Stimulated activated CD8-positive, alpha-beta memory T cell treated with anti-CD3 and anti-CD28 coated beads, Interleukin-4, amount 100 ng/mL, for 4 hours (primary cell): ENCODE results near the gene SDHAF1.
A peak's percentile ranks its signal among the peaks of the same experiment; 100 is the strongest.
"Not testable (repeated sequence)": the region's sequence is repeated elsewhere in the genome, so short reads cannot be mapped to it uniquely, and the experiment has no call there.

Source experiments
- DNase-seq, 2 donors: peaks; one replicate each; pipeline ENCODE4 v3.0.0-alpha.2; 2020; ENCODE audit warnings: low read depth in 2 of 2, low spot score in 1 of 2

The SDHAF1 gene, protein sequence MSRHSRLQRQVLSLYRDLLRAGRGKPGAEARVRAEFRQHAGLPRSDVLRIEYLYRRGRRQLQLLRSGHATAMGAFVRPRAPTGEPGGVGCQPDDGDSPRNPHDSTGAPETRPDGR

DNA sequence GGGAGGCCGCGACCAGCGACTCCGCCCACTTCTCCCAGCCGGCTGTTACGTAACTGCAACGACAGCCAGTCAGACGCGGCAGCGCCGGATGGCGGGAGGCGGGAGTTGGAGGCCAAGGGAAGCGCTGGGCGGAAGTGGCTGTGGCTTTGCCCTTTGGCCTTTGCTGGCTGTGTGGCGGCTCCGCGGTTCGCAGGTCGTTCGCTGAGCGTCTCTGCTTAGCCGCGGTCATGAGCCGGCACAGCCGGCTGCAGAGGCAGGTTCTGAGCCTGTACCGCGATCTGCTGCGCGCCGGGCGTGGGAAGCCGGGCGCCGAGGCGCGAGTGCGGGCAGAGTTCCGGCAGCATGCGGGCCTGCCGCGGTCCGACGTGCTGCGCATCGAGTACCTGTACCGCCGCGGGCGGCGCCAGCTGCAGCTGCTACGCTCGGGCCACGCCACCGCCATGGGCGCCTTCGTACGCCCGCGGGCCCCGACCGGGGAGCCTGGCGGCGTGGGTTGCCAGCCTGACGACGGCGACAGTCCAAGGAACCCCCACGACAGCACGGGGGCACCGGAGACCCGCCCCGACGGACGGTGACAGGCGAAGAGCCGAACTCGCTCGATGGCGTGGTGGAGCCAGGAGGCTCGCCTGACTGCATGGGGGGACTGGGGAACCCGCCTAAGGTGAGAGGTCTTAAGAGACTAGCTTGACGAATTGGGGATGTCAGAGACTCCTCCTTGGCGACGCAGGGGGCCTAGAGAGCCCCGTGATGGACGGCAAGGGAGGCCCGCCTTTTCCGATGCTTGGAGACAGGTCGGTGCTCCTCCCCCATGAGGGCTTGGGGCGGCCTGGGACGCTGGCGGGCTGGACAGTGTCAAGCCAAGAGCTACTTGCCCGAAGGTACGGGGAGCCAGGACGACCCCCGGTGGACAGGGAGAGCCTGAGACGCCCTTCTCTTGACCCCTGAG is at the start of gene SDHAF1:
Gene SDHAF1, plus strand, starts transcription at position 141 of the 946 bp plus-strand sequence. Its CDS starts 87 bp downstream, at position 228.
- peak; percentile 82 to 91 for DNase-seq

DNA sequence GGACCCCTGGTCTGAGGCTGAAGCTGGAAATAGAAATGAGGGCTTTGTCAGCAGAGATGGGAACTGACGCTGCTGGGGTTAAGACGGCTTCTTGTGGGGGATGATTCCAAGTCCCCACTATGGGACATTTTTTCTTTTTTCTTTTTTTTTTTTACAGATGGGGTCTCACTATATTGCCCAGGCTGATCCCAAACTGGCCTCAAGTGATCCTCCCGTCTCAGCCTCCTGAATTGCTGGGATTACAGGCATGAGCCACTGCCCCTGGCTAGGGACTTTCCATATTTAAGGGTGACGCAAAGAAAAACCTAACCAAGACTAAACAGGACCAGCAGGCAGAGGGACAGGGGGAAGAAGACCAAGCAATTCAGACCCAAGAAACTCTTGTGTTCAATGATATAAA is 48.8 kb upstream of the SDHAF1 start:
- DNase-seq, result no peak

DNA sequence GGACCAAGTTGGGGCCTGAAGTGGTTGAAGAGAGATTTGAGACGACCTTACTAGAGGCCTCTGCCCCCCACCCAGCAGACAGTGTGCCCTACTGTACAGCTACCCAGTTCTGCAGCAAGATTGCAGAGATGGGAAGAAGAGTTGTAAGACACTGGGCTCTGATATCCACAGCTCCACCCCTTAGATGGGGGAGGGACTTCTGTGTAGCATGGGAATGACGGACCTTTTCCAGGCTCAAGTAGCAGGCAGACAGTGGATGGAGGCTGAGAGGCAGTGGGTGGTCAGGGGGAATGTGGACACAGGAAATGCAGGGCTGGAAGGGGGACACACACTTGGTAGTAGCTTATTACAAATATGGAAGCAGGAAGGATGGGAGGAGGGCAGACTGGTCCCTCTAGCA is 45.9 kb upstream of the SDHAF1 start:
- DNase-seq, result no peak

DNA sequence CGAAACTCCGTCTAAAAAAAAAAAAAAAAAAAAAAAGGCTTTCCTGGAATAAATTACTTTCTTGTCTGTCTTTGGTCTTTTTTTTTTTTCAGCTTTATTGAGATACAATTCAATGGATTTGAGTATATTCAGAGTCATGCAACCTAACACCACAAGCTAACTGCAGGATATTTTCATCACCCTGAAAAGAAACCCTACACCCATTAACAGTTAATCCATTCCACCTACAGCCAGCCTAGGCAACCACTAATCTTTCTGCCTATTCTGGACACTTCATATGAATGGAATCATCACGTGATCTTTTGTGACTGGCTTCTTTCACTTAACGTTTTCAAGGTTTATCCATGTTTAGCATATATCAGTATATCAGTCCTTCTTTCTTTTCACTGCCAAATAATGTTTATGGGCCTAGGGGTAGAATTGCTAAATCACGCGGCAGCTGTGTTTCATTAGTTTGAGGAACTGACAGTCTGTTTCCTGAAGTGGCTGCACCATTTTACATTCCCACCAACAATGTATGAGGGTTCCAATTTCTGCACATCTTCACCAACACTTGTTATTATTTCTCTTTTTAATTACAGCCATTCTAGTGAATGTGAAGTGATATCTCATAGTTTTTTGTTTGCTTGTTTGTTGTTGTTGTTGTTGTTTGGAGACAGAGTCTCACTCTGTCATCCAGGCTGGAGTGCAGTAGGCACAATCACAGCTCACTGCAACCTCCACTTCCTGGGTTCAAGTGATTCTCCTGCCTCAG is 38.9 kb upstream of the SDHAF1 start:
- no peak for DNase-seq

DNA sequence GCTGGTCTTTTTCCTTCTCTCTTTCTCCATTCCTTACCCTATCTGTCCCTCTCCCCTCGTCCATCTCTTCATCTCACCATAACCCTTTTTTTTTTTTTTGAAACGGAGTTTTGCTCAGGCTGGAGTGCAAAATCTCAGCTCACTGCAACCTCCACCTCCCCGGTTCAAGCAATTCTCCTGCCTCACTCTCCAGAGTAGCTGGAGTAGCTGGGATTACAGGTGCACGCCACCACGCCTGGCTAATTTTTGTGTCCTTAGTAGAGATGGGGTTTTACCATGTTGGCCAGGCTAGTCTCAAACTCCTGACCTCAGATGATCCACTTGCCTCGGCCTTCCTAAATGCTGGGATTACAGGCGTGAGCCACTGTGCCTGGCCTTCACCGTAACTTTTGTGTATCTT is 37.6 kb upstream of the SDHAF1 start:
- not testable (repeated sequence) for DNase-seq

DNA sequence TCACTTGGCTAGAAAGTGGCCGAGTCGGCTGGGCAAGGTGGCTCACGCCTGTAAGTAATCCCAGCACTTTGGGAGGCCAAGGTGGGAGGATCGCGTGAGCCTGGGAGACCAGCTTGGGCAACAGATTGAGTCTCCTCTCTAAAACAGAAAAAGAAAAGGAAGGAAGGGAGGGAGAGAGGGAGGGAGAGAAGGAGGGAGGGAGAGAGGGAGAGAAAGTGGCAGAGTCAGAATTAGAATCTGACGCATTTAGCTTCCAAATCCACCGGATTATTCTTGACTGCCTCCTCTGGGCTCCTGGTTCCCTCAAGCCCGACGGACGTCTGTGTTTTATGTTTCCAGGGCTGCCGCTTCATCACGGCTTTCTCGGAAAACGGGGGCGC is 36.3 kb upstream of the SDHAF1 start:
- no peak for DNase-seq

DNA sequence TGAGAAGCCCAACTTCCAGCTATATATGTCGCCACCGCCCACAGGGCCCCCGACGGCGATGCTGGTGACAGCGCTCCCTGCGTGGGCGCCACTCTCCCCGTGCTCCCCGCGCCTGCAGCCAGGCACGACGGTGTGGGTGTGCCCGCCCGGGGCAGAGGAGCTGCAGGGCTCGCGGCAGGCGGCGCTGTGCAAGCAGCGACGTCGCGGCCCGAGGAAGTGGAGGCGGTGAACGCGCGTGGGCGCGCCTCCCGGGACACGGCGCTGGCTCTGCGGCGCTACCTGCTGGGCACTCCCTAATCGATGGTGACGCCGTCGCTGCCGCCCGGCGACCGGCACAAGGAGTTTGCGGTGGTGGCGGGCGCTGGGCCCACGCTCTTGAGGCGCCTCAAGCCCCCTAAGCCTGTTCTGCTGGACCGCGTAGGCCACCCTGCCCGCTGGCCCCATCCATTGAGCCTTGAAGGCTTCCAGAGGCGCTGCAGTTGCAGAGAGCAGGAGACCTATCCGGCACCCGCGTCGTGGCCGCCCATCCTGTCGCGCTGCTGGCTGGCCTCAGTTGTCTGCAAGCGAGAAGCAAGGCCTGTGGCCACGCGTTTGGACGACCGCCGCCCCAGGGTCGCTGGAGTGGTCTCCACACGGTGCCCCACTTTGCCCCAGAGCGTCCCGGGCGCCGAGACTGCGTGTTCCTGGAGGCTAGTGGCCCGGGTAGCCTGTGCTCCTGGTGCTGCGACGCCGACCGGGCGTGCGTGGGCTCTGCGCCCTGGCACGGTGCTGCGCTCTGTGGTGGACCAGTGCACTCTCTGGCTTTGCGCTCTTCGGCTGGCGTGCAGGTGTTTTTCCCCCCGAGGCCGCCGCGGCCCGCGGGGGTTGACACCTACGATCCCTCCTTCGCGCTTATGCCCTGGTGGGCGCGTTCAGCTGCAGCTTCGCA is 35.7 kb upstream of the SDHAF1 start:
- peak; percentile 81 to 85 for DNase-seq

DNA sequence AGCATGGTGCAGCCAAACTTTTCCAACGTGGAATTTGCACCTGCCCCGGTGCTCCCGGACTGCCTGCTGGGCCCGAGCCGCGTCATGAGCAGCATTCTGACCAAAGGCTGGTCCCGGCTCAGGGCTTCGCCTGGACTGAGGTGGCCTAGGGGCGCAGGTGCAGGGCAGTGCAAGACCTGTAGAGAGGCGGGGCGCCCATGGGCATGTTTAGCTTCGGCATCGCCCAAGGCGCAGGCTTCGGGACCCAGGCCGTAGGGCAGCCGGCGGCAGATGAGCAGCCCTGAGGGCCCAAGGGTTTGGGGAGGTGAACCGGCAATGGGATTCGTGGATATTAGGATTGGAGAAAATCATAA is 35.0 kb upstream of the SDHAF1 start:
- no peak for DNase-seq

DNA sequence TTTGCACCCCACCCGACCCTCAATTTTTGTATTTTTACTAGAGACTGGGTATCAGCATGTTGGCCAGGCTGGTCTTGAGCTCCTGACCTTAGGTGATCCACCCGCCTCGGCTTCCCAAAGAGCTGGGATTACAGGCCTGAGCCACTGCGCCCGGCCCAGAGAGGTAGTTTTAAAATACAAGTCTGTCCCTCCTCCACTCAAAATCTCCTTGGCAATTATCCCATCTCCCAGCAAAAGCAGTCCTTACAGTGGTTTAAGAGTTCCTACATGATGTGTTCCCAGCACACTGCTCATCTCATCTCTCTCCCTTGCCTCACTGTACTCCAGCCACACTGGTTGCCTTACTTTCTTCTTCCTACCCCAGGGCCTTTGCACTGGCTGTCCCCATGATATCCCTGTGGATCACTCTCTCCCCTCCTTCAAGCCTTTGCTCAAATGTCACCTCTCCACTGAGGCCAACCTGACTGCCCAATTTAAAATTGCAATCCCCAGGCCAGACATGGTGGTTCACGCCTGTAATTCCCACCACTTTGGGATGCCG is 34.5 kb upstream of the SDHAF1 start:
- DNase-seq, result no peak

DNA sequence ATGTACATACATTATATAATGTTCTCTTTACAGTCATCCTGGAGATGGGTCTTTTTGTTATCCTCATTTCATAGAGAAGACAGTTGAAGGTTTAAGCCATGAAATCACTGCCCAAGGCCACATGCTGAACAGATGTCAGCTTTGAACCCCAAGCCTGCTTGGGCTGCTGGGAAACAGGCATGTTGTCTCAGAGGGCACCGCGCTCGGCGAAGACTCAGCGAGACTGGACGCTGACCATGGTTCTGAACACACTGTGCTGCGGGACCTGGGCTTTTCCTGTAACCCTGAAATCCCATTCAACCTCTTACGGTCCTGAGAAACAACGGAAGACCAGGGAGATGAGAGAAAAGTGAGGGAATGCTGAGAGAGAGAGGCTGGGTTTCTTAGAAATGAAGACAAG is 31.5 kb upstream of the SDHAF1 start:
- DNase-seq, result no peak

DNA sequence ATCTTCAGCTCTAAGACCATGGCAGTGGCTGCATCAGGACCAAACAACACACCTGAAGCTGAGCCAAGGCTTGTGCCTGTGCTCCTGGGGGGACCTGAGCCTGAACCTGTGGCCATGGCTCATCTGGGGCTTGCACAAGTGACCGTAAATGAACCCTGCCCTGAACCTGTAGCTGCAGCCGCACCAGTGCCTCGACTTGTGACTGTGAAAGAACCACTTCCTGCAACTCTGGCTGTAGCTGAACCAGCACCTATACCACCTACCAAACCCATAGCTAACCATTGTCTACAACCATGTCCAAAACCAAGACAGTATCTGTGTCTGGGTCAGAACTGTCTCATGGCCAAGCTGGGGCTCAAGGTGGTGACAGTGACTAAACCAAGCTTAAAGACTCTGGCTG is 28.2 kb upstream of the SDHAF1 start:
- DNase-seq, result no peak

DNA sequence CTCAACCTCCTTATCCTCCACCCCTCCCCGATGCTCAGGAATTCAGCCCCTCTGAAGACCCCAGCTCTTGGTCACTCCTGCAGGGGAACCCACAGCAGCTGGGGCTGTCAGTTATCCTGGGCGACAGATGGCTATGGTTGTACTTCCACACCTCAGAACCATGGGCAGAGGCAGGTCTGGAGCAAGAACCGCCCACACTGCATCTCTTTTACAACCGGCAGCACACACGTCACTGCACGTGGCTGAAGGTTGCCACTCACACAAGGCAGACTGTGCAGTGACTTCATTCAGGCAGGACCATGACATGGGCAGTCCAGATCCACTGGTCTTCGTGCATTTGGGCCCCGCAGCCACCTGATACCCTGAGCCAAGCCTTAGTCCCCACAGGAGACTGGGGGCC is 21.5 kb upstream of the SDHAF1 start:
- no peak for DNase-seq

DNA sequence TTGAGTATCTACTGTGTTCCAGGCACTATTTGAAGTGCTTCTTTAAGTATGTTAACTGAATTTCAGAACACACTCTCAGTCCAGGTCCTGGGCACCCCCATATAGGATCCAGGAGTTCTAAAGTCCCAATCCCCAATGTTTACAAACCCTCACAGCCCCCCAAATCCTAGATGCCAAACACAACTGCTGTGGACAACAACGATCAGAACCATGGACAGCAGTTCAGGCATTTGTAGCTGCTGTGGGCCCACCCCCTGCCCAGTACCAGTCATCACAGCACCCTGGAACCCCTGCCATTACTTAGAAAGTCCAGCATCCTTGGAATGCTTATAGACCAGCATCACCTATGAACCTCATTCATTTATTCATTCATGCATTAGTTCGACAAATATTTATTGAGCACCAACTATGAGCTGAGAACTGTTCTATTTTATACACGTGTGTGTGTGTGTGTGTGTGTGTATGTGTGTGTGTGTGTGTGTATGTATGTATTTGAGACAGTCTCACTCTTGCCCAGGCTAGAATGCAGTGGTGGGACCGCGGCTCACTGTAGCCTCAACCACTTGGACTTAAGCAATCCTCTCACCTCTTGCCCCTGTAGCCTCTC is 19.3 kb upstream of the SDHAF1 start:
- no peak for DNase-seq

DNA sequence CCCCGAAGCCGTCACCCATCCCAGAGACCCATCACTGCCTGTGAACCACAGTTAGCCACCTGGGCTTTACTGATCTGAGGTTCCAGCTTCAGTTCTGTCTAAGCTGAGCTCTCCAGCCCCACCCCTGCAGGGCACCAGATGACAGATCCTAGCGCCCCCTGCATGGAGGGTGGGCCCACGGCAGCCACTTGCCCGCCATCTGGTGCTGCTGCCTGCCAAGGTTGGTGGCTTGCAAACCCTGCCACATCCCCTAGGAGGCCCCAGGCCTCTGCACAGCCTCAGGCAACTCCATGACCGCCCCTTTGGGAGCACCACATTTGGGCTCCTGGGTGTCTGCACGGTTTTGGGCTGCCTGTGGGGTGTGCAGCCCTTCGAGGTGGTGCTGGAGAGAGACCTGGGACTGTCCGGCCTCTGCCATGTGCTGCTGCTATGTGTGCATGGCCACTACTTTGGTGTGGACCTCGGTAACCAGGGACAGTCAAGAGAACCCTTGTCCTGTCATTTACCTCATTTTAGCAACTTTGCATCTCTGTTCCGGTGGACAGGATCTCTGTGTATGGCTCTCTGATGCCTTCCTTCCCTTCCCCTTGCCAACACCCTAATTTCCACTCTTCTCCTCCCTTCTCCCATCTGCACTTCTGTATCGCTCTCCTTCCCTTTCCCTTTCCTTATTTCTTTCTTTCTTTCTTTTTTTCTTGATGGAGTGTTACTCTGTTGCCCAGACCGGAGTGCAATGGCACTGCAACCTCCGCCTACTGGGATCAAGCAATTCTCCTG is 17.4 kb upstream of the SDHAF1 start:
- DNase-seq, result no peak

DNA sequence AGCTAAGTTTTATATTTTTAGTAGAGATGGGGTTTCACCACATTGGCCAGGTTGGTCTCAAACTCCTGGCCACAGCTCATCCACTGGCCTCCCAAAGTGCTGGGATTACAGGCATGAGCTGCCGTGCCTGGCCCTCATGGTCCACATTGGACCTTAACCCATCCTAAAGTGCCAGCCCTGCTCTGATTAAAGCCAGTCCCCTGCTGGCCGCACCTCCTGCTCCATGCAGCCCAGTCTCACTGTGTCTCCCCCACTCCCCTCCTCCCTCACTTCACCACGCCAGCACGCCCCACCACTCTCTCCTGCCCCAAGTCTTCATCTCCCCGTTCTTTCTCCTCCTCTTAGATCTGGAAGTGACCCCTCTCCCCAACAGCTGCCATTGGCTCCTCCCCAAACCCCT is 16.7 kb upstream of the SDHAF1 start:
- DNase-seq, result no peak

DNA sequence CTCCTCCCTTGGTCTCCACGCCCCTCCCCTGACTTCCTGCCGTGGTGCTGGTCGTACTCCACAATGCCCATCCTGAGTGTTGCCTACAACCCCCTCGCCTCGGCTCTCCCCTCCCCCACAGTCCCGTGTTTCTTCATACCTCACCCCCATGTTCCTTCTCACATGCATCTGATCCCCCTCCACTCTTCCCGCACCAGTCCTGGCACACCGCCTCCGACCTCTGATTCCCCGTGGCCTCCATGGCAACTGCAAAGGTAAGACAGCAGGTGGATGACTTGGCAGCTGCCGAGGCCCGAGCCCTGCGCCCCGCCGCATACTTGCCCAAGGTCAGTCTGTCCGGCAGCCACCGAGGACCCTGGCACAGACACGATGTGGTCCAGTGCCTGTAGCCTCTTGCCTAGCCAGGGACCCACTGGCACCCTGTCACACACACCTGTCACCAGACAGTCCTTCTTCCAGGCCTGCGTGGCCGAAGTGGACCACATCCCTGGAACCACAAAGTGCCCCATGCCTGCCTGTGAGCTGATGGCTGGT is 16.1 kb upstream of the SDHAF1 start:
- DNase-seq, result no peak

DNA sequence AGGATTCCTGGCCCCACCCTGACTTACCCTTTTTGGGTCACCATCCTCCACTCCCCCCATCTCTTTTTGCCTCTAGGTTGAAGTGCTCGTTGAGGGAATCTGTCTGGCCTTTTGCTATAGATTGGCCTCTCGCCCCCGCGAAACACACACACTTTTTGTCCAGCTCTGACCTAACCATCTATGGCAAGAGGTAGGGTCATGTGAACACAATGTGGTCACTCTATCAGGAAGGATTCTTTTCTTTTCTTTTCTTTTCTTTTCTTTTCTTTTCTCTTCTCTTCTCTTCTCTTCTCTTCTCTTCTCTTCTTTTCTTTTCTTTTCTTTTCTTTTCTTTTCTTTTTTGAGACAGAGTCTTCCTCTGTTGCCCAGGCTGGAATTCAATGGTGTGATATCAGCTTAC is 14.0 kb upstream of the SDHAF1 start:
- DNase-seq, result not testable (repeated sequence)

DNA sequence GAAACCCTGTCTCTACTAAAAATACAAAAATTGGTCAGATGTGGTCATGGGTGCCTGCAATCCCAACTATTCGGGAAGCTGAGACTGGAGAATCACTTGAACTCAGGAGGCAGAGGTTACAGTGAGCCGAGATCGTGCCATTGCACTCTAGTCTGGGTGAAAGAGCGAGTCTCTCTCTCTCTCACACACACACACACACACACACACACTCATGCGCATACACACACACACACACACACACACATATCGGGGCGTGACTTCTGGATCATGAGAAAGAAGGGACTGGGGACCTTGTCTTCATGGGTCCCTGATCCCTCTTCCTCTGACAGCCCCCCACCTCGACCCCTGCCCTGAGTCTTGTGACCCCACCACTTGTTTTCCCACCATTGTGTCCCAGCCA is 11.8 kb upstream of the SDHAF1 start:
- no peak for DNase-seq

DNA sequence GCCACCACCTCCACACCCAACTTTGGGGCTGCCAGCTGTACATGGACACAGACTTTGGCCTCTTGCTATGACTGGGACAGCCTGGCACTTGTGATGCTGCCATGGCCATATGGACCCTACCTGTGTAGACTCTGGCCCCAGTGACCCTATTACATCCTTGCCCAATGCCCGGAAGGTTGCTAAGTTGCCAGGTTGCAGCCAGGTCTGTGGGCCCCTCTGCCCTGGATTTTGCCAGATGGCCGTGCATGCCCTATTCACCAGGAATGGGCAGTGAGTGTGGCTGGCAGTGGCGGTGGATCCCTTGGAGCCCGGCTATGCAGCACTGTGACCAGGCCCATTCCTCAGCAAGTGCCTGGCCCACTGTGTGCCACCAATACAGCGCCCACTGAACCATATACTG is 8.9 kb upstream of the SDHAF1 start:
- no peak for DNase-seq
